Inflammatory macrophage (primary cell): ENCODE results near the gene C17orf107.
A peak's percentile ranks its signal among the peaks of the same experiment; 100 is the strongest.
"Not testable (repeated sequence)": the region's sequence is repeated elsewhere in the genome, so short reads cannot be mapped to it uniquely, and the experiment has no call there.

ENCODE experiments used
- DNase-seq, 2 donors: peaks; one replicate each; pipeline ENCODE4 v3.0.0-alpha.2; 2020 to 2022

C17orf107 gene

GRCh38 chr17:4901108-4901647, 1.8 kb downstream of the C17orf107 start:
- no peak for DNase-seq

GRCh38 chr17:4901648-4902344, 2.5 kb downstream of the C17orf107 start:
- peak; percentile 83 to 84 for DNase-seq

GRCh38 chr17:4902540-4902939, 3.2 kb downstream of the C17orf107 start:
- DNase-seq, result no peak

- peak; percentile 53 to 54 for DNase-seq
Observed at GRCh38 chr17:4903051-4903818, 3.9 kb downstream of the C17orf107 start, which contains the start of gene CHRNE. Gene CHRNE, minus strand, starts transcription at chr17:4903098. Its CDS starts 35 bp downstream, at chr17:4903063.

GRCh38 chr17:4906642-4907041, 7.3 kb downstream of the C17orf107 start:
- DNase-seq, result not testable (repeated sequence)

GRCh38 chr17:4908301-4908700, 9.0 kb downstream of the C17orf107 start:
- no peak for DNase-seq

GRCh38 chr17:4908711-4909496, 9.6 kb downstream of the C17orf107 start:
- DNase-seq, result peak; percentile 93

- no peak for DNase-seq
Observed at GRCh38 chr17:4913994-4914393, 14.7 kb downstream of the C17orf107 start.

- not testable (repeated sequence) for DNase-seq
Observed at GRCh38 chr17:4914551-4914950, 15.2 kb downstream of the C17orf107 start.

GRCh38 chr17:4919511-4920047, 20.2 kb downstream of the C17orf107 start:
- DNase-seq, result peak; percentile 32 to 33

GRCh38 chr17:4920351-4921048, 21.2 kb downstream of the C17orf107 start:
- DNase-seq, result peak; percentile 94 to 97

- no peak for DNase-seq
Observed at GRCh38 chr17:4921320-4921719, 22.0 kb downstream of the C17orf107 start.

- peak; percentile 55 to 58 for DNase-seq
Observed at GRCh38 chr17:4926577-4927335, 27.4 kb downstream of the C17orf107 start.

GRCh38 chr17:4928881-4929280, 29.5 kb downstream of the C17orf107 start:
- DNase-seq, result no peak

- no peak for DNase-seq
Observed at GRCh38 chr17:4931963-4932362, 32.6 kb downstream of the C17orf107 start, which contains the start of gene GP1BA. Gene GP1BA, plus strand, starts transcription at chr17:4932277. Its CDS starts 328 bp downstream, at chr17:4932605.

- DNase-seq, result no peak
Observed at GRCh38 chr17:4932756-4933155, 33.4 kb downstream of the C17orf107 start.

- DNase-seq, result no peak
Observed at GRCh38 chr17:4933646-4934045, 34.3 kb downstream of the C17orf107 start.

- peak; percentile 53 to 66 for DNase-seq
Observed at GRCh38 chr17:4934173-4934979, 35.0 kb downstream of the C17orf107 start.

- DNase-seq, result no peak
Observed at GRCh38 chr17:4935650-4936049, 36.3 kb downstream of the C17orf107 start.

GRCh38 chr17:4936436-4936835, 37.1 kb downstream of the C17orf107 start:
- DNase-seq, result no peak
